Gastrocnemius medialis (tissue), 4 donors: Measurements from ENCODE around the gene PSMF1. TPM values are rescaled to one million over a fixed set of nuclear protein-coding genes. Genes with fewer than 3 reads are reported as not detected.

Experiments
- ATAC-seq, 2 donors: fragments of 150-250 bp; one replicate each; pipeline ENCODE4 v1.9.1; 2016
- DNase-seq, 2 donors: peaks; one replicate each; pipeline ENCODE4 v3.0.0-alpha.2; 2019
- H3K27ac ChIP-seq, 4 donors: fragments of 200-600 bp; sonication (generic); 1 replicate in 1 of 4; 2 replicates in 3 of 4; pipeline ENCODE4 v1.5.1; 2016 to 2018; ENCODE audit warnings: mild to moderate bottlenecking in 2 of 4, moderate library complexity in 1 of 4
- H3K27me3 ChIP-seq, 3 donors: fragments of 200-600 bp; sonication (generic) in 2 of 3; 1 replicate in 1 of 3; 2 replicates in 2 of 3; pipeline versions ENCODE4 v1.5.1 to v1.6.0; 2016 to 2019; ENCODE audit warnings: mild to moderate bottlenecking in 1 of 3, moderate library complexity in 1 of 3
- H3K36me3 ChIP-seq, 2 donors: fragments of 200-600 bp; sonication (generic) in 1 of 2; one replicate each; pipeline ENCODE4 v1.5.1; 2017 to 2018
- H3K4me1 ChIP-seq, 2 donors: fragments of 200-600 bp; sonication (generic) in 1 of 2; one replicate each; pipeline ENCODE4 v1.5.1; 2016 to 2017; ENCODE audit warnings: mild to moderate bottlenecking in 2 of 2
- H3K4me3 ChIP-seq, 4 donors: fragments of 200-600 bp; sonication (generic) in 3 of 4; 1 replicate in 1 of 4; 2 replicates in 3 of 4; pipeline ENCODE4 v1.5.1; 2016 to 2019; ENCODE audit warnings: mild to moderate bottlenecking in 2 of 4
- H3K9me3 ChIP-seq, 3 donors: fragments of 200-600 bp; sonication (generic) in 2 of 3; 1 replicate in 1 of 3; 2 replicates in 2 of 3; pipeline ENCODE4 v1.5.1; 2016 to 2019
- CTCF ChIP-seq, 5 experiments: fragments of 450-650 bp in 3 of 5; fragments of 200-600 bp in 2 of 5; sonication (generic) in 2 of 5; IDR thresholded peaks in 4 of 5; conservative IDR thresholded peaks in 1 of 5; 1 replicate in 4 of 5; 2 replicates in 1 of 5; pipeline ENCODE4 v1.5.1; 2016 to 2019; ENCODE audit warnings: antibody characterized with exemption in 5 of 5, mild to moderate bottlenecking in 3 of 5, moderate library complexity in 3 of 5
- POLR2A ChIP-seq, 2 donors: fragments of 450-650 bp; IDR thresholded peaks; one replicate each; pipeline ENCODE4 v1.6.1; 2017; ENCODE audit warnings: antibody characterized with exemption in 2 of 2, mild to moderate bottlenecking in 2 of 2, moderate library complexity in 2 of 2
- in situ Hi-C, 4 donors: fragments of 200-750 bp; cut with MboI; loops; one replicate each; pipeline versions ENCODE4 v1.15.0 to v1.8.0; 2017; ENCODE audit warnings: low sequenced_read_pairs in 4 of 4
- intact Hi-C: fragments of 100-400 bp; cut with DNase I; formaldehyde crosslinking; loops from one replicate; pipeline ENCODE4 v1.15.1; 2023; ENCODE audit warnings: low total_unique reads
- total RNA-seq, 4 donors: library from RNA; depleted of rRNA; stranded (reverse); fragments of >200 nt; gene quantifications; one replicate each; pipeline versions ENCODE4 v1.1.0 to v1.2.3, GENCODE V29; 2016

Gene PSMF1
- total RNA-seq, 4 donors from 2014 or later, result 174 to 433 (median 247) TPM

DNA sequence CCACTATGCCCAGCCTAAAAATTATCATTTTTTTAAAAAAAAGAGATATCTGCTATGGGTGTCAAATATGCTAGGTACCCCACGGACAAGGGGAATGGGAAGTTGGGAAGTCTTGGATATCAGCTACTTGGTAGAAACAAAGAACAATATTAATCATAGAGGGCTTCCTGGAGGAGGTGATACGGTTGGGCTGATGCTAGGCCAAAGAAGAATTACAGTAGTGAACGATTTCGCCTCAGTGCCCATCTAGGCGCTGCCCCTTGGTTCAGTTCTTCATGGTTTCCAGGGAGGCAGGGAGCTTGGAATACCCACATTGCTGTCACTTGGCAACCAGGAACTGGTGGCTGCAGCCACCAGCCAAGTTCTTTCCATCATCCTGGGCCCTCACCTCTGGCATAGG lies 5.5 kb upstream of the PSMF1 start:
- TF ChIP-seq POLR2A (IDR thresholded peaks at IDR 0.05) (no peak), CTCF (IDR thresholded peaks at IDR 0.05 in 4 of 5, conservative IDR thresholded peaks at IDR 0.05 in 1 of 5) (no peak)
- in situ Hi-C loops, result loop anchor here (25.0 kb wide), 4 partner anchors 301 to 1724 kb away; partner anchors contain the start of genes NSFL1C (in 1 of the 4), PCED1A (in 1 of the 4), SNRPB (in 1 of the 4) and VPS16 (in 1 of the 4)

GRCh38 chr20:1118004-1118335 lies 432 bp upstream of the PSMF1 start:
- Histone ChIP-seq H3K36me3 (no peaks in the 10 kb centered on the region), H3K4me3 (peak overlapping the region; percentile 85 to 100 (median 97)), H3K27me3 (no peaks in the 10 kb centered on the region), H3K27ac (peak overlapping the region; percentile 89 to 96 (median 92)), H3K9me3 (no peaks in the 10 kb centered on the region), H3K4me1 (peaks cover 42 to 48% of the 10 kb centered on the region in 2 donors)
- DNase-seq, result no peak
- in situ Hi-C loops, result loop anchor here (25.0 kb wide), 4 partner anchors 306 to 1719 kb away; partner anchors contain the start of genes NSFL1C (in 1 of the 4), PCED1A (in 1 of the 4), SNRPB (in 1 of the 4) and VPS16 (in 1 of the 4)
- ATAC-seq, result no peak
- intact Hi-C loops, result loop anchor here (1.0 to 10.0 kb wide), 5 partner anchors 274 to 1353 kb away; partner anchors contain the start of genes CSNK2A1, FKBP1A, NSFL1C and SNRPB
- no peak for TF ChIP-seq CTCF (IDR thresholded peaks at IDR 0.05 in 4 of 5, conservative IDR thresholded peaks at IDR 0.05 in 1 of 5)
- no peak for TF ChIP-seq POLR2A (IDR thresholded peaks at IDR 0.05)

More for the DNA sequence above, 5.5 kb upstream of the PSMF1 start:
- no peak for DNase-seq
- H3K9me3 ChIP-seq, result no peaks in the 10 kb centered on the region
- H3K27ac ChIP-seq, result no peak overlapping the region
- H3K4me1 ChIP-seq, result peaks cover 2 to 4% of the 10 kb centered on the region in 2 donors
- H3K27me3 ChIP-seq, result no peaks in the 10 kb centered on the region
- ATAC-seq, result no peak
- H3K4me3 ChIP-seq, result no peak overlapping the region
- no peaks in the 10 kb centered on the region for H3K36me3 ChIP-seq
- intact Hi-C loops, result loop anchor here (10.0 kb wide), 1 partner anchor 568 kb away; the partner anchor contains the start of gene CSNK2A1

GRCh38 chr20:1119128-1119505 lies 715 bp downstream of the PSMF1 start:
- Histone ChIP-seq H3K36me3 (no peaks in the 10 kb centered on the region), H3K9me3 (no peaks in the 10 kb centered on the region), H3K4me1 (peaks cover 53 to 59% of the 10 kb centered on the region in 2 donors), H3K4me3 (peak overlapping the region; percentile 85 to 100 (median 97)), H3K27ac (peak overlapping the region; percentile 89 to 96 (median 92)), H3K27me3 (no peaks in the 10 kb centered on the region)
- DNase-seq (no peak), ATAC-seq (peak in 1 of 2 donors; percentile 3)
- in situ Hi-C loops, result loop anchor here (25.0 kb wide), 4 partner anchors 307 to 1718 kb away; partner anchors contain the start of genes NSFL1C (in 1 of the 4), PCED1A (in 1 of the 4), SNRPB (in 1 of the 4) and VPS16 (in 1 of the 4)
- intact Hi-C loops, result loop anchor here (2.0 to 10.0 kb wide), 4 partner anchors 273 to 1352 kb away; partner anchors contain the start of genes CSNK2A1, FKBP1A and SNRPB
- TF ChIP-seq POLR2A (IDR thresholded peaks at IDR 0.05), result no peak
- TF ChIP-seq CTCF (IDR thresholded peaks at IDR 0.05 in 4 of 5, conservative IDR thresholded peaks at IDR 0.05 in 1 of 5), result no peak

DNA sequence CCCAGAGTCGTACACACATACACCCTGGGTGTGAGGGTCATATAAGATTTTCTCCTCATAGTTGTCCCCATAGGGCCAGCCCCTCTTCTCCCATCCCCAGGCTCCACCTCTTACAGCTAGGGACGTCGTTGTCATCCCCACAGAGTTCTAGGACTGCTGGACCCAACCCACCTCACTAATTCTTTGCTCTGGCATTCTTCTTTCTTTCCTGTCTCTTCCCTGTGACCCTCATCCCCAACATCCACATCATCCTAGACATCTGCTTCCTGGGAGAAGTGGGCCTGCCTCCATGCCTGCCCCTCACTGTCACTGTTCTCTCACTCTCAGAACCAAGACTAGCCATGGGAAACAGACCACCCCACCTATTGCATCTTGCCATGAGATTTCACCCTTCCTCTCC lies 1.1 kb downstream of the PSMF1 start:
- Histone ChIP-seq H3K36me3 (no peaks in the 10 kb centered on the region), H3K4me3 (peak overlapping the region; percentile 85 to 100 (median 97)), H3K4me1 (peaks cover 58 to 63% of the 10 kb centered on the region in 2 donors), H3K27ac (peak overlapping the region; percentile 89 to 96 (median 92)), H3K27me3 (no peaks in the 10 kb centered on the region), H3K9me3 (no peaks in the 10 kb centered on the region)
- TF ChIP-seq POLR2A (IDR thresholded peaks at IDR 0.05), result no peak
- no peak for TF ChIP-seq CTCF (IDR thresholded peaks at IDR 0.05 in 4 of 5, conservative IDR thresholded peaks at IDR 0.05 in 1 of 5)
- intact Hi-C loops, result loop anchor here (2.0 to 10.0 kb wide), 4 partner anchors 273 to 1351 kb away; partner anchors contain the start of genes CSNK2A1, FKBP1A and SNRPB
- ATAC-seq (no peak), DNase-seq (no peak)
- in situ Hi-C loops, result loop anchor here (25.0 kb wide), 4 partner anchors 307 to 1718 kb away; partner anchors contain the start of genes NSFL1C (in 1 of the 4), PCED1A (in 1 of the 4), SNRPB (in 1 of the 4) and VPS16 (in 1 of the 4)
